RKO (cell line): ENCODE data around the gene DNAJC3.
"Not testable (repeated sequence)": the region's sequence is repeated elsewhere in the genome, so short reads cannot be mapped to it uniquely, and the experiment has no call there.

ENCODE experiments used
- DNase-seq: peaks from one replicate; pipeline ENCODE4 v3.0.0-alpha.2; 2016; ENCODE audit warnings: low spot score

DNAJC3 gene

GRCh38 chr13:95676762-95677563, at the start of gene DNAJC3:
Gene DNAJC3 (plus strand): TSS chr13:95677139. CDS start chr13:95677256, 117 bp downstream.
- peak; percentile 97 for DNase-seq

DNA sequence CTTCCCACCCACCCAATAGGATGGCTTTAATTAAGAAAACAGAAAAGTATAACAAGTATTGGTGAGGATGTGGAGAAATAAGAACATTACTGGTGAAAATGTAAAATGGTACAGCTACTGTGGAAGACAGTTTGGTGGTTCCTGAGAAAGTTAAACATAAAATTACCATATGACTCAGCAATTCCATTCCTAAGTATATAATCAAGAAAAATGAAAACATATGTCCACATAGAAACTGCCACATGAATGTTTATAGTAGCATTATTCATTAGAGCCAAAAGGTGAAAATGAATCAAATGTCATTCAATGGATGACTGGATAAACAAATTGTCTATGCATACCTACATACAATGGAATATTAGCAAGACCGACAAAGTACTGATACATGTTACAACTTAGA, 49.3 kb upstream of the DNAJC3 start:
- DNase-seq = no peak

- no peak for DNase-seq
Observed at GRCh38 chr13:95628488-95628887, 48.5 kb upstream of the DNAJC3 start.

- DNase-seq = no peak
Observed at GRCh38 chr13:95629071-95629470, 47.9 kb upstream of the DNAJC3 start.

DNA sequence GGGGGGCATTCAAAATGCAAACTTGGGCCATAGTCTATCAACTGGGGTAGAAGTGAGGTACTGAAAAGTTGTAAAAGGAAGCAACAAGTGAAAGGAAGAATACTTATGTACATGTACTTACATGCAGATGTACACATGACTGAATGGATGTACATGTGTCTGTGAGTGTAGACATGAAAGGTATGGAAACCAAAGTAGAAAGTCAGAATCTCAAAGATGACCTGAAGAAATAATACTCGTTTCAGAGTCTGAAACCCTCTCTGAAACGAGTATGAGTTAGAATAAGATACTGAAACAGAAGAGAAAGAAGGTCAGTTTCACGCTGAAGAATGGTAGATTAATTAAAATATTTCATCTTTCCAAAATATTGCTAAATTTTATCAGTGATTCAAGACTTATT, 46.3 kb upstream of the DNAJC3 start:
- DNase-seq = no peak

DNA sequence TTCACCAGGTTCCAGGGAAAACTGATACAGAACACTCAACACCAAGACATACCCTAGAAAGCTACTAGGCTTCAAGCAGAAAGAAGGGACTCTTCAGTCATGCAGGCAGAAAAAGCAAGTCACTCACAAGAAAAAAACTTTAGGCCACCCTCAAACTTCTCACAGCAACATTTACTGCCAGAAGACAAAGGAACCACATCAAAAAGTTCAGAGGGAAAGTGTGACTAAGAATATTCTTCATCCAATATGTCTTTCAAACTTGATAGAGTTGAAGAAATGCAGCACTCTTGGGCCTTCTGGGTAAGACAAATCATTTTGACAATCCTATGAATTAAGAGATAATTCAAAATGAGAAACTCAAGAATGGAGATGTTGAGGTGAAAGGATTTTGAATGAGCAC, 40.1 kb upstream of the DNAJC3 start:
- DNase-seq = no peak

DNA sequence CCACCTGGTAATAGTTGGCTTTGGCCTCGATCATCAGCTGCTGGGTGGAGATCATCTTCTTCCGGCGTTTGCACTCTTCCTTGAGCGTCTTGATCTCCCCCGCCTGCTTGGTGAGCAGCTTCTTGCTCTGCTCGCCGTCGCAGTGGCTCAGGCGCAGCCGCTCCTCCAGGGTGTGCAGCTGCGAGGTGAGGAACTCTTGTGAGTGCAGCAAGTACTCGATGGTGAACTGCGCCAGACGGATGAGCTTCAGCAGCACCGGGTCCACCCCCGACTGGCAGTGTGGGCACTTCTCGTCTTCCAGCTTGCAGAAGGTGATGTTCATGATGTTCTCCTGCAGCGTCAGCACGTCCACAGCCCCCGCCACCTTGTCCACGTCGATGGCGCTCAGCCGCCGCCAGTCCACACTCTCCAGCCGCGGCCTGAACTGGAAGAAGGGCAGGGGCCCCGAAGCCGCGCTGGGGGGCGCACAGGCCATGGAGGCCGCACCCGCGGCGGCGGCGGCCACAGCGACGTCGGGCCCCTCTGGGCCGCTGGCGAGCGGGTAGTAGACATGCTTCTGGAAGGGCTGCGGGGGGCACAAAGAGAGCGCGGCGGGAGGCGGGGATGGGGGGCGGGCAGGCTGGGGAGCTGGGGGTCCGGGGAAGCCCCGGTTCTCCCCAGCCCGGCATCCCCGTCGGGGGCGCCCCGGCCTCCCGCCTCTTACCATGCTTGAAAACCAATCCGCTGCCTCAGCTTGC, 35.5 kb upstream of the DNAJC3 start:
- no peak for DNase-seq

GRCh38 chr13:95642028-95642621, 34.8 kb upstream of the DNAJC3 start:
- DNase-seq = no peak

DNA sequence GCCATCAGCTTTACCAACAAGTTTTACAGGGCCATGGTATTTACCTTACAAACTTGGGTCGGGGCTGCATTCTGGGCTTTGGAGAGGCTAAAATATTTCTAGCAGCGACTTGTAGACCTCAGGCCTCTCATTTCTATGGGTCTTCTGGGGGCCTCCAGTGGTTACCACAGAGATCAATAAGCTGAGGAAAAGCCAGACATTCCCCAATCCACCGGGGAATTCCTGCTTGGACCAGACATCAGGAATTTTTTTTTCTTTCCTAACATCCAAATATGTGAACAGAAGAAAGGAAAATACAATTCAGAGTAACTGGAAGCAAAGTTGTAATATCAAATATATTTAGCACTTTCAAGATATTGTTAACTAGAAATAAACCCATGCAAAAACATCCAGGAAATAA, 33.9 kb upstream of the DNAJC3 start:
- DNase-seq = no peak

- DNase-seq = no peak
Observed at GRCh38 chr13:95643571-95643935, 33.4 kb upstream of the DNAJC3 start.

DNA sequence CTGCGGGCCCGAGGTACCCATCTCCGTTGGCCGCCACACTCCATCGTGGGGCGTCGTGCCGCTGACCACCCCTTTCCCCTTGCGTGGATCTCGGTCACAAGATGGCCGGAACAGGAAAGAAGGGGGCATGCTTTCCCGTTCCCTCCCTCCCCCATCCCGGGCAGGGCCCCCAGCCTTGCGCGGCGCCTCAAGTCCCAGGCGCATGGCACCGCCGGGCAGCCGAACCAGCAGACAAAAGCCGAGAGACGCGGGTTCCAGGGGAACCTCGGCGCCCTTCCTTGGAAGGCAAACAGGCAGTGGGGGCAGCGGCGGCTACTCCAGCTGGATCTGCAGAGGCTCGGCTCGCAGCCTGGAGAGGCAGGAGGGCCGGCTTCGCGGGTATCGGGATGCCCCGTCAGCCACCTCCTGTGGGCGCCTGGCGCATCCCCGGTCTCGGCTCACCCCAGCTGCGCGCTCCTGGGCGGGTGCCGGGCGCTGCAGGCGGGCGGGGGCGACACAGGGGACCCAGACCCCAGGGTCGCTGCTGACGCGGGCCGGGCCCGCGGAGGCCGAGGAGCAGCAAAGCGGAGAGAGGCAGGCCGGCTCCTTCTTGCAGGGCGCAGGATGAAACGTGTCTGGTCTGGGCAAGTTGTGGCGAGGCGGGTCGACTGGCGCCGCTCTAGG, 32.9 kb upstream of the DNAJC3 start:
- DNase-seq = no peak

DNA sequence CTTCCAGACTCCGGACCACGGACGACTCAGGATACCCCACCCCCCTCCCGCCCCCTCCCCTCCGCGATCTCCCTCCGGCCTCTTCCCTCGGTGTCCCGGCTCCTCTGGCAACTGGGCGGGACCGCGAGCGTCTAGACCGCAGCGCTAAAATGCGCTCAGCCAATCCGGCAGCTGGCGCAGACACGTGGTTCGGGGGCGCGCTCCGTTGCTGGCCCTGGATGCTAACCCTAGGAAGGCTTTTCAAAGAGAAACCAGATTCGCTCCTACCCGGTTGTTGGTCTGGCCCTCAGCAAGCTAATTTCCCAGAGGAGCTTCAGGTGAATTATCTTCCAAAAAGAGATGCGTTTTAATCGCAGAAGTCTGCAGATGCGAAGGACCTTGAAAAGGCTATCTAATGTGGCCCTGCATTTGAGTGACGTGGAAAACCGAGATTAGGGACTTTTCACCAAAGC, 32.3 kb upstream of the DNAJC3 start, which contains the start of gene DZIP1:
Gene DZIP1 (minus strand): TSS at position 106 of the 452 bp plus-strand sequence. CDS start 2,677 bp downstream, outside the sequence.
- no peak for DNase-seq

DNA sequence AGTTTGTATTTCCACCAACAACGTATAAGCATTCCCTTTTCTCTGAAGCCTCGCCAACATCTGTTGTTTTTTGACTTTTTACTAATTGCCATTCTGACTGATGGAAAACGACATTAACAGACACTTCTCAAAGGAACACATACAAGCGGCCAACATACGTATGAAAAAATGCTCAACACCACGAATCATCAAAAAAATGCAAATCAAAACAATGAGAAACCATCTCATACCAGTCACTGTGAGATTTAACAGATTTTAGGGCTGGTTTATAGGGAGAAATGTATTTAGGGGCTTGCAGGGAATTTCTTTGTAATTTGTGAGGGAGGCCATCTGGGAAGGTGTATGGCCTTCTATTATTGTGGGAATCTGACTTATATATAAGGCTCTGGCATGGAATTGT, 29.6 kb upstream of the DNAJC3 start:
- DNase-seq = no peak

DNA sequence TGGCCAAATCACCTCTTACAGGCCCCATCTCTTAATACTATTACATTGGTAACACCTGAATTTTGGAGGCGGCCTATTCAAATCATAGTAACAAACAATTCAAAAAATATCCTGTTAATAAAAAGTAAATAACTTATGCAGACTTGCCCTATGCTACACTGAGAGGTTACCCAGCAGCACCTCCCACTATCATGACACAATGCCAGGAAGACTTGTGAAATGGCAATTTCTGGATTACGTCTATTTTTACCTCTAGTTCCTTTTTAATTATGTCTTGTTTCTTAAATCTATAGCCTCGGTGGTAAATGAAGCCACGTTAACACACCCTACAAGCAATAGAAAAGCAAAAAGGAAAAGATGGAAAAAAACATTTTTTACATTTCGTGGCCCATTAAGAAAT, 26.2 kb upstream of the DNAJC3 start:
- no peak for DNase-seq

GRCh38 chr13:95652244-95652764, 24.6 kb upstream of the DNAJC3 start:
- DNase-seq = no peak

GRCh38 chr13:95652821-95653220, 24.1 kb upstream of the DNAJC3 start:
- DNase-seq = no peak

- no peak for DNase-seq
Observed at GRCh38 chr13:95656386-95657015, 20.4 kb upstream of the DNAJC3 start.

GRCh38 chr13:95659500-95659899, 17.4 kb upstream of the DNAJC3 start:
- DNase-seq = no peak

- peak; percentile 70 for DNase-seq
Observed at GRCh38 chr13:95660981-95661581, 15.9 kb upstream of the DNAJC3 start.

GRCh38 chr13:95667235-95667634, 9.7 kb upstream of the DNAJC3 start:
- not testable (repeated sequence) for DNase-seq

DNA sequence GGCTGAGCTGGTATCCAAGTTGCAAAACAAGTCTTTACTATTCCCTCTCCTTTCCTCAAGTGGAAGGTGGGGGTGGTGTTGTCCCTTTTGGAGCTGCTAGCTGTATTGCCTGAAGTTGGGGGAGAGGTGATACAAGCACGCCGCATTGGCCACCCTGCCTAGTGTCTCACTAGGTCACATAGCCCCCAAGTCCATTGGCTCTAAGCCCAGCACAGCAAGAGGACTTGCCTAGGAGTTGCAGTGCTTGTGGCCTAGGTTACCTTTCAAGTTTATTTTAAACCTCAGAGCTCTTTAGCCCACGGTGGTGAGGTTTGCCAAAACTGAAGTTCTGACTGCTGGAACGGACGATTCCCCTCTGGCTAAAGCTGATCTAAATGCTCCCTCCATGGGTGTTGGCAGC, 5.3 kb upstream of the DNAJC3 start:
- DNase-seq = no peak
